HCT116 (cell line): Measurements from ENCODE around the gene RSPH6A.

Experiments
- EZH2 ChIP-seq: fragments of 200-600 bp; sonication (generic); IDR thresholded peaks from 2 replicates; pipeline ENCODE4 v1.6.1; 2017; ENCODE audit warnings: antibody characterized with exemption, mixed run types
- EZH2phosphoT487 ChIP-seq: fragments of 200-600 bp; IDR thresholded peaks from 2 replicates; pipeline ENCODE4 v1.6.1; 2018; ENCODE audit warnings: antibody characterized with exemption, borderline replicate concordance
- POLR2A ChIP-seq: IDR thresholded peaks from 2 replicates; pipeline ENCODE4 v1.7.0; 2011; ENCODE audit warnings: borderline replicate concordance; ENCODE audit not compliant: insufficient read depth, insufficient read length; ENCODE audit errors: extremely low read depth
- POLR2AphosphoS5 ChIP-seq: IDR thresholded peaks from 2 replicates; pipeline ENCODE4 v1.6.1; 2011; ENCODE audit warnings: mild to moderate bottlenecking, low read depth, low read length, moderate library complexity
- RAD21 ChIP-seq: IDR thresholded peaks from 2 replicates; pipeline ENCODE4 v1.6.1; 2012; ENCODE audit warnings: low read depth, mild to moderate bottlenecking
- REST ChIP-seq: IDR thresholded peaks from 2 replicates; pipeline ENCODE4 v1.6.1; 2012; ENCODE audit warnings: low read depth
- SP1 ChIP-seq: IDR thresholded peaks from 2 replicates; pipeline ENCODE4 v1.6.1; 2012; ENCODE audit warnings: low read depth
- ZFX ChIP-seq: fragments of 450-650 bp; IDR thresholded peaks from 2 replicates; pipeline ENCODE4 v1.6.1; 2017
- TF ChIP-seq, protein P1 (sequence below), 3 experiments: fragments of 200-600 bp in 1 of 3; sonication (generic) in 1 of 3; IDR thresholded peaks in 2 of 3; conservative IDR thresholded peaks in 1 of 3; 2 replicates each; pipeline ENCODE4 v1.5.1; 2012 to 2017; ENCODE audit warnings: low read depth in 2 of 3, low read length in 2 of 3, antibody characterized with exemption in 1 of 3, borderline replicate concordance in 1 of 3, control low read depth in 1 of 3, mild to moderate bottlenecking in 1 of 3, mixed read lengths in 1 of 3, mixed run types in 1 of 3, moderate library complexity in 1 of 3; ENCODE audit not compliant: insufficient read depth in 1 of 3

DNA sequence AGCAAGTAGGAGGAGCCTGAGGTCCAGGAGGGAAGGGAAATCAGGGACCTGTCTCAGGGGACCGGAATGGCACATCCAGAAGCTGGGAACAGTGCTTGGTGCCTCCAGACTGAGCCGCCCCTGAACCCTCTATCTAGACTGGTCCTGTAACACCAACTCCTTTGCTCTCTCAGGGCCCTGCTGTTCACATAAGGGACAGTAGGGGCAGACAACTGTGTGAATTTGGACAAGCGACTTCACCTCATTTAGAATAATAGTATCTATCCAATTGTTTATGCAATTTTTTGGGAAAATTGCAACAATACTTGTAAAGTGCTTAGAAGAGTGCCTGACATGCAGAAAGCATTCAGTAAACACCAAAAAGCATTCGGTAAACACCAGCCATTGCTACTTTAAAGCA, 33.8 kb upstream of the RSPH6A start:
- no peak for TF ChIP-seq POLR2AphosphoS5
- TF ChIP-seq POLR2A: no peak
- no peak for TF ChIP-seq REST
- TF ChIP-seq, protein P1, sequence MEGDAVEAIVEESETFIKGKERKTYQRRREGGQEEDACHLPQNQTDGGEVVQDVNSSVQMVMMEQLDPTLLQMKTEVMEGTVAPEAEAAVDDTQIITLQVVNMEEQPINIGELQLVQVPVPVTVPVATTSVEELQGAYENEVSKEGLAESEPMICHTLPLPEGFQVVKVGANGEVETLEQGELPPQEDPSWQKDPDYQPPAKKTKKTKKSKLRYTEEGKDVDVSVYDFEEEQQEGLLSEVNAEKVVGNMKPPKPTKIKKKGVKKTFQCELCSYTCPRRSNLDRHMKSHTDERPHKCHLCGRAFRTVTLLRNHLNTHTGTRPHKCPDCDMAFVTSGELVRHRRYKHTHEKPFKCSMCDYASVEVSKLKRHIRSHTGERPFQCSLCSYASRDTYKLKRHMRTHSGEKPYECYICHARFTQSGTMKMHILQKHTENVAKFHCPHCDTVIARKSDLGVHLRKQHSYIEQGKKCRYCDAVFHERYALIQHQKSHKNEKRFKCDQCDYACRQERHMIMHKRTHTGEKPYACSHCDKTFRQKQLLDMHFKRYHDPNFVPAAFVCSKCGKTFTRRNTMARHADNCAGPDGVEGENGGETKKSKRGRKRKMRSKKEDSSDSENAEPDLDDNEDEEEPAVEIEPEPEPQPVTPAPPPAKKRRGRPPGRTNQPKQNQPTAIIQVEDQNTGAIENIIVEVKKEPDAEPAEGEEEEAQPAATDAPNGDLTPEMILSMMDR (IDR thresholded peaks at IDR 0.05 in 2 of 3, conservative IDR thresholded peaks at IDR 0.05 in 1 of 3; ENCODE audit: borderline replicate concordance in 1 of 3, insufficient read depth in 1 of 3, low read depth in 2 of 3, low read length in 2 of 3): peak in 2 of 3 experiments; percentile 48 to 53; a peak in 4 of 6 replicates
- TF ChIP-seq EZH2: no peak
- no peak for TF ChIP-seq SP1
- no peak for TF ChIP-seq RAD21
- no peak for TF ChIP-seq EZH2phosphoT487
- no peak for TF ChIP-seq ZFX
